ENCODE measurements around the gene TMPO.
A peak's percentile ranks its signal among the peaks of the same experiment; 100 is the strongest.
"Not testable (repeated sequence)": the region's sequence is repeated elsewhere in the genome, so short reads cannot be mapped to it uniquely, and the experiment has no call there.

The TMPO gene

GRCh38 chr12:98511806-98512205, 3.6 kb upstream of the TMPO start:
- DNase-seq = not testable (repeated sequence)

GRCh38 chr12:98513379-98514322, 1.7 kb upstream of the TMPO start:
- DNase-seq = no peak

GRCh38 chr12:98514982-98515286, 456 bp upstream of the TMPO start:
- no peak for DNase-seq

- peak; percentile 85 for DNase-seq
These were observed 902 bp downstream of the TMPO start for GRCh38 chr12:98516111-98516873.

GRCh38 chr12:98519257-98519907, 4.0 kb downstream of the TMPO start:
- DNase-seq = no peak

GRCh38 chr12:98530068-98530467, 14.7 kb downstream of the TMPO start:
- no peak for DNase-seq

- no peak for DNase-seq
These were observed 17.4 kb downstream of the TMPO start for GRCh38 chr12:98532687-98533304.

- no peak for DNase-seq
These were observed 18.4 kb downstream of the TMPO start for GRCh38 chr12:98533723-98534251.

GRCh38 chr12:98538031-98538430, 22.6 kb downstream of the TMPO start:
- no peak for DNase-seq

- no peak for DNase-seq
These were observed 28.3 kb downstream of the TMPO start for GRCh38 chr12:98543701-98544100.

- DNase-seq = no peak
These were observed 29.4 kb downstream of the TMPO start for GRCh38 chr12:98544751-98545150.

GRCh38 chr12:98549371-98550110, 34.2 kb downstream of the TMPO start:
- no peak for DNase-seq

GRCh38 chr12:98551787-98552186, 36.4 kb downstream of the TMPO start:
- no peak for DNase-seq

- DNase-seq = not testable (repeated sequence)
These were observed 42.7 kb downstream of the TMPO start for GRCh38 chr12:98558097-98558496.

GRCh38 chr12:98559666-98560065, 44.3 kb downstream of the TMPO start:
- DNase-seq = no peak

- no peak for DNase-seq
These were observed 46.5 kb downstream of the TMPO start for GRCh38 chr12:98561846-98562245.

- no peak for DNase-seq
These were observed 56.6 kb downstream of the TMPO start for GRCh38 chr12:98572010-98572409.

- no peak for DNase-seq
These were observed 58.7 kb downstream of the TMPO start for GRCh38 chr12:98574110-98574509.

- no peak for DNase-seq
These were observed 59.6 kb downstream of the TMPO start for GRCh38 chr12:98575013-98575412.

- not testable (repeated sequence) for DNase-seq
These were observed 61.4 kb downstream of the TMPO start for GRCh38 chr12:98576795-98577194.

GRCh38 chr12:98578392-98578791, 63.0 kb downstream of the TMPO start:
- no peak for DNase-seq

GRCh38 chr12:98578821-98579220, 63.4 kb downstream of the TMPO start:
- DNase-seq = no peak
